T-helper 2 cell treated with Interferon-gamma antibody and Interleukin-4, amounts not matched to agents 100 ng/mL and 5 ng/mL, for 36 hours (primary cell): ENCODE data around the gene STAB2. TPM values are rescaled to one million over a fixed set of nuclear protein-coding genes. Genes with fewer than 3 reads are reported as not detected.

ENCODE experiments used
- intact Hi-C: fragments of 100-400 bp; cut with micrococcal nuclease; formaldehyde crosslinking; loops from one replicate; pipeline ENCODE4 v1.15.1; 2023
- total RNA-seq: library from RNA; stranded (reverse); gene quantifications from 2 replicates; pipeline ENCODE4 v1.2.3, GENCODE V29; 2022

Gene STAB2
- total RNA-seq, 1 donor from 2014 or later: not detected

GRCh38 chr12:103737881-103738280 lies 150.8 kb downstream of the STAB2 start:
- intact Hi-C loops: no loop called here

- intact Hi-C loops: no loop called here
Measured at GRCh38 chr12:103742349-103742932, 155.4 kb downstream of the STAB2 start.

GRCh38 chr12:103743788-103744187 lies 156.7 kb downstream of the STAB2 start:
- intact Hi-C loops: no loop called here

GRCh38 chr12:103745962-103746361 lies 158.9 kb downstream of the STAB2 start:
- intact Hi-C loops: no loop called here

GRCh38 chr12:103748002-103748401 lies 160.9 kb downstream of the STAB2 start:
- intact Hi-C loops: no loop called here

- intact Hi-C loops: no loop called here
Measured at GRCh38 chr12:103748875-103749274, 161.8 kb downstream of the STAB2 start.

- intact Hi-C loops: no loop called here
Measured at GRCh38 chr12:103751171-103751570, 164.1 kb downstream of the STAB2 start.

GRCh38 chr12:103751600-103751999 lies 164.5 kb downstream of the STAB2 start:
- intact Hi-C loops: no loop called here

- intact Hi-C loops: no loop called here
Measured at GRCh38 chr12:103755425-103755824, 168.4 kb downstream of the STAB2 start.

- intact Hi-C loops: no loop called here
Measured at GRCh38 chr12:103756443-103756842, 169.4 kb downstream of the STAB2 start.

- intact Hi-C loops: no loop called here
Measured at GRCh38 chr12:103757248-103757647, 170.2 kb downstream of the STAB2 start.

GRCh38 chr12:103758310-103759089 lies 171.4 kb downstream of the STAB2 start:
- intact Hi-C loops: no loop called here

GRCh38 chr12:103762473-103762872 lies 175.4 kb downstream of the STAB2 start:
- intact Hi-C loops: no loop called here

GRCh38 chr12:103765322-103765721 lies 178.2 kb downstream of the STAB2 start:
- intact Hi-C loops: no loop called here

- intact Hi-C loops: no loop called here
Measured at GRCh38 chr12:103766028-103766427, 179.0 kb downstream of the STAB2 start.

GRCh38 chr12:103768467-103769123 lies 181.5 kb downstream of the STAB2 start:
- intact Hi-C loops: no loop called here

- intact Hi-C loops: no loop called here
Measured at GRCh38 chr12:103769240-103769945, 182.3 kb downstream of the STAB2 start.

- intact Hi-C loops: no loop called here
Measured at GRCh38 chr12:103771466-103771865, 184.4 kb downstream of the STAB2 start.

GRCh38 chr12:103772367-103773108 lies 185.5 kb downstream of the STAB2 start:
- intact Hi-C loops: no loop called here

- intact Hi-C loops: no loop called here
Measured at GRCh38 chr12:103773109-103773910, 186.2 kb downstream of the STAB2 start.
